Activated CD4-positive, alpha-beta T cell treated with anti-CD3 and anti-CD28 coated beads, Interleukin-2, amount 50 U/mL, for 16 hours (primary cell): ENCODE measurements around the gene GNB1L.

Experiments used
- DNase-seq: peaks from one replicate; pipeline ENCODE4 v3.0.0-alpha.2; 2020

The GNB1L gene

GRCh38 chr22:19875531-19876313 is 21.0 kb upstream of the GNB1L start:
- no peak for DNase-seq

- no peak for DNase-seq
These were observed 20.4 kb upstream of the GNB1L start for GRCh38 chr22:19875061-19875530.

GRCh38 chr22:19874307-19875060 is 19.8 kb upstream of the GNB1L start:
- peak; percentile 14 for DNase-seq

- no peak for DNase-seq
These were observed 19.3 kb upstream of the GNB1L start for GRCh38 chr22:19873960-19874306.

GRCh38 chr22:19873138-19873959 is 18.7 kb upstream of the GNB1L start:
- no peak for DNase-seq

GRCh38 chr22:19872779-19873137 is 18.1 kb upstream of the GNB1L start:
- DNase-seq, result no peak

- no peak for DNase-seq
These were observed 17.4 kb upstream of the GNB1L start for GRCh38 chr22:19871845-19872778.

- DNase-seq, result no peak
These were observed 16.6 kb upstream of the GNB1L start for GRCh38 chr22:19871023-19871844.

GRCh38 chr22:19870153-19871022 is 15.7 kb upstream of the GNB1L start:
- DNase-seq, result no peak

GRCh38 chr22:19869497-19870152 is 15.0 kb upstream of the GNB1L start:
- no peak for DNase-seq

GRCh38 chr22:19868773-19869471 is 14.2 kb upstream of the GNB1L start:
- no peak for DNase-seq

GRCh38 chr22:19868333-19868732 is 13.7 kb upstream of the GNB1L start:
- DNase-seq, result no peak

- no peak for DNase-seq
These were observed 12.9 kb upstream of the GNB1L start for GRCh38 chr22:19867617-19868016.

- DNase-seq, result no peak
These were observed 12.0 kb upstream of the GNB1L start for GRCh38 chr22:19866665-19867009.

- no peak for DNase-seq
These were observed 10.6 kb upstream of the GNB1L start for GRCh38 chr22:19865141-19865829.

GRCh38 chr22:19864538-19865106 is 9.9 kb upstream of the GNB1L start:
- DNase-seq, result no peak

GRCh38 chr22:19863571-19863970 is 8.9 kb upstream of the GNB1L start:
- no peak for DNase-seq

GRCh38 chr22:19862619-19863246 is 8.1 kb upstream of the GNB1L start:
- DNase-seq, result no peak
